Activated CD8-positive, alpha-beta memory T cell treated with anti-CD3 and anti-CD28 coated beads for 24 hours (primary cell): Measurements from ENCODE around the gene COMMD9.

Source experiments
- DNase-seq: peaks from one replicate; pipeline ENCODE4 v3.0.0-alpha.2; 2020

COMMD9 gene

GRCh38 chr11:36295926-36296325, 6.7 kb upstream of the COMMD9 start, which contains the start of gene PRR5L:
TSS of gene PRR5L (plus strand) at chr11:36296288. CDS start at chr11:36401122, 104,834 bp downstream.
- no peak for DNase-seq

GRCh38 chr11:36292311-36292722, 3.1 kb upstream of the COMMD9 start:
- no peak for DNase-seq

- no peak for DNase-seq
Observed at GRCh38 chr11:36288442-36289225, 590 bp downstream of the COMMD9 start.

- DNase-seq: no peak
Observed at GRCh38 chr11:36282926-36283325, 6.3 kb downstream of the COMMD9 start.

- no peak for DNase-seq
Observed at GRCh38 chr11:36281850-36282249, 7.4 kb downstream of the COMMD9 start.

GRCh38 chr11:36280531-36280930, 8.7 kb downstream of the COMMD9 start:
- no peak for DNase-seq

GRCh38 chr11:36278531-36279282, 10.5 kb downstream of the COMMD9 start:
- DNase-seq: peak; percentile 42

- peak; percentile 37 for DNase-seq
Observed at GRCh38 chr11:36274414-36274813, 14.8 kb downstream of the COMMD9 start.

- DNase-seq: peak; percentile 9
Observed at GRCh38 chr11:36273110-36273509, 16.1 kb downstream of the COMMD9 start.

GRCh38 chr11:36271794-36272407, 17.3 kb downstream of the COMMD9 start:
- peak; percentile 40 for DNase-seq

- peak; percentile 17 for DNase-seq
Observed at GRCh38 chr11:36270701-36271100, 18.5 kb downstream of the COMMD9 start.

GRCh38 chr11:36268337-36268985, 20.8 kb downstream of the COMMD9 start:
- DNase-seq: no peak

GRCh38 chr11:36266767-36267166, 22.5 kb downstream of the COMMD9 start:
- no peak for DNase-seq

- peak; percentile 82 for DNase-seq
Observed at GRCh38 chr11:36265793-36266628, 23.2 kb downstream of the COMMD9 start.

GRCh38 chr11:36264973-36265344, 24.3 kb downstream of the COMMD9 start:
- DNase-seq: no peak

GRCh38 chr11:36264011-36264972, 24.9 kb downstream of the COMMD9 start:
- DNase-seq: peak; percentile 49

- peak; percentile 13 for DNase-seq
Observed at GRCh38 chr11:36261094-36261493, 28.1 kb downstream of the COMMD9 start.

- DNase-seq: peak; percentile 55
Observed at GRCh38 chr11:36258730-36259360, 30.4 kb downstream of the COMMD9 start.

- DNase-seq: peak; percentile 5
Observed at GRCh38 chr11:36257351-36257750, 31.9 kb downstream of the COMMD9 start.

GRCh38 chr11:36254713-36255112, 34.5 kb downstream of the COMMD9 start:
- no peak for DNase-seq
